IMR-90 (cell line): ENCODE data around the gene ADGRD2. TPM values are rescaled to one million over a fixed set of nuclear protein-coding genes. Genes with fewer than 3 reads are reported as not detected.

Experiments used
- ATAC-seq: fragments of 200-7000 bp; cut with Tn5 transposase; 2 replicates; pipeline ENCODE4 v1.9.1; 2020; ENCODE audit warnings: low read depth, mild to moderate bottlenecking, moderate library complexity
- BruUV-seq: library from RNA; stranded (reverse); fragments of 400-500 nt; replicated peaks from 2 replicates; lab custom pipeline; 2021; lab: Mats Ljungman, UMichigan
- CTCF ChIA-PET: fragments of 300-600 bp; formaldehyde crosslinking; extraction: SDS; loops from one replicate; lab custom pipeline; 2021; ENCODE audit warnings: antibody characterized with exemption; lab: Yijun Ruan, JAX
- POLR2A ChIA-PET: fragments of 300-600 bp; sonication (Branson Sonifier 250); formaldehyde crosslinking; loops from one replicate; lab custom pipeline; 2022; ENCODE audit warnings: antibody characterized with exemption; ENCODE audit not compliant: unreplicated experiment; lab: Charles Lee
- DNase-seq: peaks from one replicate; pipeline ENCODE4 v3.0.0; 2013
- H2AFZ ChIP-seq: replicated peaks from 2 replicates; pipeline ENCODE3; 2013; ENCODE audit warnings: low read length, mild to moderate bottlenecking; ENCODE audit not compliant: poor library complexity
- H2AK5ac ChIP-seq: 2 replicates; pipeline ENCODE4 v1.6.1; 2013; ENCODE audit warnings: low read depth, low read length, inconsistent platforms
- H2AK9ac ChIP-seq: replicated peaks from 2 replicates; pipeline ENCODE3; 2013; ENCODE audit warnings: mild to moderate bottlenecking, low read depth, low read length, moderate library complexity; ENCODE audit not compliant: poor library complexity
- H2BK120ac ChIP-seq: 2 replicates; pipeline ENCODE4 v1.6.1; 2013; ENCODE audit warnings: low read depth, low read length, inconsistent platforms
- H2BK15ac ChIP-seq: 3 replicates; pipeline ENCODE4 v1.6.1; 2013; ENCODE audit warnings: low read depth, low read length, inconsistent platforms
- H2BK20ac ChIP-seq: 2 replicates; pipeline ENCODE4 v1.6.1; 2013; ENCODE audit warnings: low read depth, mild to moderate bottlenecking, inconsistent platforms, low read length, moderate library complexity
- H2BK5ac ChIP-seq: 2 replicates; pipeline ENCODE4 v1.6.1; 2013; ENCODE audit warnings: mild to moderate bottlenecking, low read depth, low read length, inconsistent platforms; ENCODE audit not compliant: poor library complexity, severe bottlenecking
- H3K14ac ChIP-seq: replicated peaks from 2 replicates; pipeline ENCODE4 v1.6.1; 2013; ENCODE audit warnings: low read depth, low read length, inconsistent platforms
- H3K18ac ChIP-seq: 2 replicates; pipeline ENCODE4 v1.6.1; 2013; ENCODE audit warnings: low read depth, low read length, control low read depth
- H3K23ac ChIP-seq: 2 replicates; pipeline ENCODE4 v1.6.1; 2013; ENCODE audit warnings: low read depth, low read length, inconsistent platforms
- H3K27ac ChIP-seq: 2 replicates; pipeline ENCODE4 v1.5.1; 2013; ENCODE audit warnings: mild to moderate bottlenecking, control low read depth, low read length; ENCODE audit not compliant: insufficient read depth
- H3K27me3 ChIP-seq: 2 replicates; pipeline ENCODE4 v1.6.1; 2013; ENCODE audit warnings: low read length; ENCODE audit not compliant: control insufficient read depth, insufficient read depth
- H3K36me3 ChIP-seq: 2 replicates; pipeline ENCODE4 v1.6.1; 2013; ENCODE audit warnings: low read length, mixed read lengths; ENCODE audit not compliant: control insufficient read depth, insufficient read depth
- H3K4ac ChIP-seq: 2 replicates; pipeline ENCODE4 v1.6.1; 2013; ENCODE audit warnings: low read depth, low read length, inconsistent platforms
- H3K4me1 ChIP-seq: 2 replicates; pipeline ENCODE4 v1.6.1; 2013; ENCODE audit warnings: low read length, mixed read lengths; ENCODE audit not compliant: control insufficient read depth, insufficient read depth
- H3K4me2 ChIP-seq: 2 replicates; pipeline ENCODE4 v1.6.1; 2013; ENCODE audit warnings: low read depth, mild to moderate bottlenecking, control low read depth, low read length, moderate library complexity
- H3K4me3 ChIP-seq: 2 replicates; pipeline ENCODE4 v1.5.1; 2013; ENCODE audit warnings: low read depth, mild to moderate bottlenecking, control low read depth, low read length, moderate library complexity; ENCODE audit not compliant: insufficient read depth
- H3K56ac ChIP-seq: 2 replicates; pipeline ENCODE4 v1.6.1; 2013; ENCODE audit warnings: low read length, inconsistent platforms; ENCODE audit not compliant: insufficient read depth; ENCODE audit errors: extremely low read depth
- H3K79me1 ChIP-seq, 2 experiments: 2 replicates each; pipeline ENCODE4 v1.6.1; 2013; ENCODE audit warnings: low read length in 2 of 2, inconsistent platforms in 1 of 2, low read depth in 1 of 2
- H3K9ac ChIP-seq: 2 replicates; pipeline ENCODE4 v1.6.1; 2013; ENCODE audit warnings: low read depth, low read length, control low read depth
- H3K9me1 ChIP-seq: 2 replicates; pipeline ENCODE4 v1.6.1; 2013; ENCODE audit warnings: low read length, inconsistent platforms; ENCODE audit not compliant: insufficient read depth
- H3K9me3 ChIP-seq: 2 replicates; pipeline ENCODE4 v1.6.1; 2013; ENCODE audit warnings: low read length; ENCODE audit not compliant: control insufficient read depth, insufficient read depth
- H4K20me1 ChIP-seq: 2 replicates; pipeline ENCODE4 v1.6.1; 2013; ENCODE audit warnings: low read length, inconsistent platforms; ENCODE audit not compliant: insufficient read depth
- H4K5ac ChIP-seq: 2 replicates; pipeline ENCODE4 v1.6.1; 2013; ENCODE audit warnings: mild to moderate bottlenecking, low read depth, low read length, control low read depth
- H4K8ac ChIP-seq, 2 experiments: 2 replicates each; pipeline ENCODE4 v1.6.1; 2013; ENCODE audit warnings: low read depth in 2 of 2, low read length in 2 of 2, control low read depth in 1 of 2, inconsistent platforms in 1 of 2
- H4K91ac ChIP-seq: 2 replicates; pipeline ENCODE4 v1.6.1; 2013; ENCODE audit warnings: low read depth, low read length, inconsistent platforms; ENCODE audit not compliant: insufficient read depth
- BHLHE40 ChIP-seq: fragments of 150-350 bp; IDR thresholded peaks from 2 replicates; pipeline ENCODE4 v1.6.1; 2016; ENCODE audit warnings: mild to moderate bottlenecking, low read depth, low read length
- CEBPB ChIP-seq: IDR thresholded peaks from 2 replicates; pipeline ENCODE4 v1.6.1; 2012; ENCODE audit warnings: low read depth, low read length, improper control_type of control experiment
- CHD1 ChIP-seq: IDR thresholded peaks from 2 replicates; pipeline ENCODE4 v1.6.1; 2012; ENCODE audit warnings: low read depth, low read length, improper control_type of control experiment
- CTCF ChIP-seq: conservative IDR thresholded peaks from 2 replicates; pipeline ENCODE4 v1.5.1; 2012; ENCODE audit warnings: mild to moderate bottlenecking, low read depth, low read length, improper control_type of control experiment
- ELK1 ChIP-seq: fragments of 150-350 bp; IDR thresholded peaks from 2 replicates; pipeline ENCODE4 v1.6.1; 2016; ENCODE audit warnings: low read depth, mild to moderate bottlenecking, low read length, moderate library complexity, borderline replicate concordance
- FOS ChIP-seq: fragments of 150-350 bp; IDR thresholded peaks from 2 replicates; pipeline ENCODE4 v1.6.1; 2016; ENCODE audit warnings: low read depth, low read length
- MAFK ChIP-seq: IDR thresholded peaks from 2 replicates; pipeline ENCODE4 v1.6.1; 2012; ENCODE audit warnings: low read depth, low read length, improper control_type of control experiment
- MAZ ChIP-seq: IDR thresholded peaks from 2 replicates; pipeline ENCODE4 v1.6.1; 2012; ENCODE audit warnings: low read depth, mild to moderate bottlenecking, low read length, improper control_type of control experiment, moderate library complexity, borderline replicate concordance
- MXI1 ChIP-seq: IDR thresholded peaks from 2 replicates; pipeline ENCODE4 v1.6.1; 2012; ENCODE audit warnings: low read depth, mild to moderate bottlenecking, low read length, moderate library complexity, borderline replicate concordance
- NFE2L2 ChIP-seq: fragments of 150-350 bp; IDR thresholded peaks from 2 replicates; pipeline ENCODE4 v1.6.1; 2016; ENCODE audit warnings: low read depth, mild to moderate bottlenecking, low read length
- POLR2A ChIP-seq: IDR thresholded peaks from 2 replicates; pipeline ENCODE4 v1.6.1; 2012; ENCODE audit warnings: mild to moderate bottlenecking, low read depth, low read length
- RAD21 ChIP-seq: IDR thresholded peaks from 2 replicates; pipeline ENCODE4 v1.6.1; 2012; ENCODE audit warnings: low read length, improper control_type of control experiment
- RCOR1 ChIP-seq: IDR thresholded peaks from 2 replicates; pipeline ENCODE4 v1.6.1; 2012; ENCODE audit warnings: mild to moderate bottlenecking, low read length, improper control_type of control experiment; ENCODE audit not compliant: insufficient replicate concordance
- RFX5 ChIP-seq: IDR thresholded peaks from 2 replicates; pipeline ENCODE4 v1.8.0; 2012; ENCODE audit warnings: low read depth, mild to moderate bottlenecking, low read length, moderate library complexity
- SMC3 ChIP-seq: fragments of 150-350 bp; IDR thresholded peaks from 2 replicates; pipeline ENCODE4 v1.6.1; 2016; ENCODE audit warnings: low read depth, mild to moderate bottlenecking, antibody characterized with exemption, low read length, moderate library complexity
- USF2 ChIP-seq: fragments of 150-350 bp; IDR thresholded peaks from 2 replicates; pipeline ENCODE4 v1.6.1; 2017; ENCODE audit warnings: mild to moderate bottlenecking, antibody characterized with exemption, low read length, low read depth
- WGBS, 2 experiments: methylation state at CpG; one replicate each; pipeline versions ENCODE4 v1.1.5 to v1.1.7; 2013; ENCODE audit warnings: missing lambda C conversion rate in 2 of 2; ENCODE audit not compliant: insufficient read length in 1 of 2; ENCODE audit errors: extremely low coverage in 2 of 2; 5-methylcytosine and 5-hydroxymethylcytosine counted together
- dilution Hi-C: fragments of 300-500 bp; cut with HindIII; formaldehyde crosslinking; loops from one replicate; pipeline ENCODE4 v1.14.3; 2018; ENCODE audit warnings: low sequenced_read_pairs; ENCODE audit not compliant: unreplicated experiment
- in situ Hi-C: fragments of 300-500 bp; cut with MboI; formaldehyde crosslinking; loops from 3 replicates; pipeline ENCODE4 v1.14.3; 2019; ENCODE audit warnings: low sequenced_read_pairs, inconsistent platforms, mixed read lengths
- intact Hi-C: fragments of 100-400 bp; cut with micrococcal nuclease; formaldehyde crosslinking; loops from 2 replicates; pipeline ENCODE4 v1.10.0; 2022
- polyA plus RNA-seq, 3 experiments: library from polyadenylated mRNA; depleted of rRNA; stranded (reverse); fragments of >200 nt; gene quantifications; 2 replicates each; pipeline ENCODE4 v1.2.3, GENCODE V29; 2012; ENCODE audit warnings: low replicate concordance in 1 of 3
- total RNA-seq: library from RNA; depleted of rRNA; stranded (reverse); fragments of >200 nt; gene quantifications from 2 replicates; pipeline ENCODE4 v1.2.3, GENCODE V29; 2012

The ADGRD2 gene
- total and polyA plus RNA-seq, 2 of the 4 experiments (the other 2 are of a cell fraction) = not detected

GRCh38 chr9:124485201-124485600, 35.0 kb downstream of the ADGRD2 start:
- no peak for TF ChIP-seq POLR2A
- TF ChIP-seq MAZ = no peak
- no peak for TF ChIP-seq RAD21
- TF ChIP-seq RCOR1 = no peak
- no peak for TF ChIP-seq CEBPB
- TF ChIP-seq CHD1 = no peak
- TF ChIP-seq ELK1 = no peak
- no peak for TF ChIP-seq BHLHE40
- TF ChIP-seq NFE2L2 = no peak
- TF ChIP-seq MAFK = no peak
- TF ChIP-seq MXI1 = no peak
- TF ChIP-seq CTCF = no peak
- no peak for TF ChIP-seq USF2
- no peak for TF ChIP-seq SMC3
- no peak for TF ChIP-seq FOS
- no peak for TF ChIP-seq RFX5
- Histone ChIP-seq H2AK5ac (no peak overlapping the region), H2AK9ac (no peak overlapping the region), H4K91ac (no peak overlapping the region), H3K23ac (no peak overlapping the region), H2BK5ac (no peak overlapping the region), H3K4me1 (no peaks in the 10 kb centered on the region), H3K27ac (no peak overlapping the region), H2BK120ac (no peak overlapping the region), H4K8ac (no peak overlapping the region), H3K4me3 (no peak overlapping the region), H3K9me1 (0 out of 2 replicates have a peak, but pooled peaks cover 3% of the 10 kb centered on the region), H3K79me1 (no peaks in the 10 kb centered on the region), H3K4me2 (no peak overlapping the region), H2BK20ac (no peak overlapping the region), H3K36me3 (no peaks in the 10 kb centered on the region), H3K9ac (no peak overlapping the region), H3K9me3 (no peaks in the 10 kb centered on the region), H2AFZ (peak overlapping the region; percentile 43), H3K4ac (no peak overlapping the region), H3K18ac (no peak overlapping the region), H3K14ac (no peak overlapping the region), H3K56ac (no peak overlapping the region), H4K20me1 (no peaks in the 10 kb centered on the region), H2BK15ac (no peak overlapping the region), H4K5ac (no peak overlapping the region), H3K27me3 (peaks cover 76% of the 10 kb centered on the region)
- WGBS, 2 experiments = no CpG with 5 or more reads among the region's 13 CpGs
- intact Hi-C loops = no loop called here
- CTCF ChIA-PET = no interaction called here
- no TSS peak for BruUV-seq
- DNase-seq (no peak), ATAC-seq (no peak)
- dilution Hi-C loops = no loop called here
- POLR2A ChIA-PET = no interaction called here
- in situ Hi-C loops = no loop called here
